Stomach smooth muscle (tissue), 2 donors: ENCODE data around the gene DNAJC15.
"Not testable (repeated sequence)": the region's sequence is repeated elsewhere in the genome, so short reads cannot be mapped to it uniquely, and the experiment has no call there.

Experiments used
- H3K27ac ChIP-seq: one replicate; pipeline ENCODE4 v1.7.0; 2013; ENCODE audit warnings: mild to moderate bottlenecking, low read length, inconsistent platforms
- H3K27me3 ChIP-seq, 2 donors: one replicate each; pipeline ENCODE4 v1.7.0; 2013; ENCODE audit warnings: low read length in 2 of 2; ENCODE audit not compliant: insufficient read depth in 2 of 2, control insufficient read depth in 1 of 2
- H3K36me3 ChIP-seq, 2 donors: one replicate each; pipeline ENCODE4 v1.7.0; 2013; ENCODE audit warnings: low read length in 2 of 2; ENCODE audit not compliant: control insufficient read depth in 2 of 2, insufficient read depth in 2 of 2
- H3K4me1 ChIP-seq: one replicate; pipeline ENCODE4 v1.7.0; 2013; ENCODE audit warnings: low read length; ENCODE audit not compliant: control insufficient read depth, insufficient read depth
- H3K4me3 ChIP-seq, 2 donors: one replicate each; pipeline ENCODE4 v1.7.0; 2013; ENCODE audit warnings: low read length in 2 of 2
- H3K9ac ChIP-seq, 2 donors: one replicate each; pipeline ENCODE4 v1.7.0; 2013; ENCODE audit warnings: low read length in 2 of 2, mild to moderate bottlenecking in 1 of 2
- H3K9me3 ChIP-seq, 2 donors: one replicate each; pipeline ENCODE4 v1.7.0; 2013; ENCODE audit warnings: low read length in 2 of 2; ENCODE audit not compliant: control insufficient read depth in 2 of 2
- donor health status: healthy.
- donor health status: Pancreatic carcinoma.

DNAJC15 gene

DNA sequence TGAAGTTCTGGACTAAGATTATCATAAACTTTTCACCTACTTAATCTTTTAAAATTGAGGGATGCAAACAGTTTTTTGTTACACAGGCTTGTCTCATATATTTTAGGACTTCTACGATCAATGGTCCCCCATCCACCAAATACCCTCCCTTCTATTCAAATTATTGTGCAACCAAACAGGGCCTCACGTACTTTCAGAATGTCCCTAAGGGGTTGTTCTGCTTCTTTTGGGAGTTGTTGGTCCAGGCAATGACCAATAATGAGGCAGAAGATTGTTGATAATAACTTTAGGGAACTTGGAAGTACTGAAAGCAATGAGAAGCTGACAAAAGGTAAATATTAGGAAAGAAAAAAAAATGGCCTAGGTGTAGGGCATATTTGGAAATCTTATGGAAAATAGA is 2.9 kb downstream of the DNAJC15 start:
- H3K9me3 ChIP-seq: no peaks in the 10 kb centered on the region
- H3K4me1 ChIP-seq: peaks cover 4% of the 10 kb centered on the region
- no peaks in the 10 kb centered on the region for H3K36me3 ChIP-seq
- no peaks in the 10 kb centered on the region for H3K27me3 ChIP-seq
- no peak overlapping the region for H3K27ac ChIP-seq
- no peak overlapping the region for H3K9ac ChIP-seq
- H3K4me3 ChIP-seq: no peak overlapping the region

GRCh38 chr13:43030548-43030947 is 7.2 kb downstream of the DNAJC15 start:
- Histone ChIP-seq H3K4me1 (no peaks in the 10 kb centered on the region), H3K4me3 (no peak overlapping the region), H3K36me3 (peaks cover 0 to 3% of the 10 kb centered on the region in 2 donors), H3K9ac (no peak overlapping the region), H3K27me3 (no peaks in the 10 kb centered on the region), H3K27ac (no peak overlapping the region), H3K9me3 (no peaks in the 10 kb centered on the region)

DNA sequence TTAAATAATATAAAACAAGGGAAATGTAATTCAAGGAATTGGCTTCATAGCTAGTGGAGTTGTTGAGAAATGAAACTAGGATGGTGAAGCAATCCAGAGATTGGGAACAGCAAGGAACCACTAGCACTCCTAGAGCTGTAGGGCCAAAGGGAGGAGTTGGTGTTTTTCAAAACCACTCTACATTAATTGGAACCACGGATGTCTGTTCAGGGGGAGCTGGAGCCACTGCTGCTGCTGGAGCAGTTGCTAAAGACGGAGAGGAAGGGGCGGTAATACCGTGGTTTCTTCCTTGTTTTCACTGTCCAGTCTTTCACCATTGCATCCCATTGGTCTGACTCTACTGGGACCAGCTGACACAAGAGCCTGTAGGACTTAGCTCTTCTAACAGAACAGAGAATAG is 8.5 kb downstream of the DNAJC15 start:
- H3K4me1 ChIP-seq: peaks cover 8% of the 10 kb centered on the region
- no peaks in the 10 kb centered on the region for H3K9me3 ChIP-seq
- no peak overlapping the region for H3K27ac ChIP-seq
- H3K27me3 ChIP-seq: no peaks in the 10 kb centered on the region
- H3K9ac ChIP-seq: no peak overlapping the region
- H3K4me3 ChIP-seq: no peak overlapping the region
- peaks cover 0 to 3% of the 10 kb centered on the region in 2 donors for H3K36me3 ChIP-seq

- Histone ChIP-seq H3K36me3 (peaks cover 0 to 3% of the 10 kb centered on the region in 2 donors), H3K9ac (no peak overlapping the region), H3K9me3 (no peaks in the 10 kb centered on the region), H3K4me1 (peaks cover 8% of the 10 kb centered on the region), H3K27me3 (no peaks in the 10 kb centered on the region), H3K4me3 (no peak overlapping the region), H3K27ac (no peak overlapping the region)
Observed at GRCh38 chr13:43033038-43033437, 9.7 kb downstream of the DNAJC15 start.

DNA sequence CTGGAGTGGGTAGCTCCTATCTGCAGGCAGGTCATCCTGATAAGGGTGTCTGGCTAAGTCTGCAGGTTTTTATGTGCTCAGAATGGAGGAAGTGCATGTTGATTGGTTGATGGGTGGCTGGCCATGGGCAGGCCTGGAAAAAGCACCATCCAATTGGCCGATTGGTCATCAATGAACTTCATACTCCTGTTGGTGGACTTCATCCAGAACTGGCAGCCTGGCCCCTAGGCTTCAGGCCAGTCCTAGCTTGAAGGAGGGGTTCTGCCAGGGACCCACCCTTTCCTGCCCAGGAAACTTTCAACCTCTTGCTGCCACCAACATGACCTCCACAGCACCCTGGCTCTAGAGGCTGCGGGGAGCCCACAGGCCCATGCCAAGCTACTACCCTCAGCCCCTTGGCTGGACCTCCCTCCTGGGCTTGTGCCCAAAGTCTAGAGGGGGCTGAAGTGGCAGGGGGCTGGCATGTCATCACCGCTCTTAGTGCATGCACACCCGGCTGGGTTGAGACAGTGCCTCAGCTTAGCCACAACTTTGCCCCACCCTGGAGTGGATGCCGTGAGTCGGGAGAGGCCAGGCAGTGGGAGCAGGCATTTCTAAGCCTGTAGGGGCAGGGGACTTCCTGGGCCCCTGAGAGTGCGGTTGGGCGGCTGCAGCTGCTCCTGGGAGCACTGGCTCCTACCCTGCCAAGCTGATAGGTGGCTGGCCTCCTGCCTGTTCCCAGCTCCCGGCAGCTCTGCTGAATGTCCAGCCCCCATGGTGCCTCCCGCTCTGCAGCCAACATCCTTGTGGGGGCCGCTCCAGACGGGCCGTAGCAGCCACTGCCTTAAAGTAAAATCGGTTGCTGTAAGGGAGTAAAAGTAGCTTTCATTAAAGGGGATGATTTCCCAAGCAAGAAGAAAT is 13.2 kb downstream of the DNAJC15 start:
- H3K36me3 ChIP-seq: peaks cover 0 to 3% of the 10 kb centered on the region in 2 donors

GRCh38 chr13:43039966-43040365 is 16.6 kb downstream of the DNAJC15 start:
- no peaks in the 10 kb centered on the region for H3K9me3 ChIP-seq
- H3K27me3 ChIP-seq: no peaks in the 10 kb centered on the region
- H3K4me1 ChIP-seq: peaks cover 8% of the 10 kb centered on the region
- no peak overlapping the region for H3K27ac ChIP-seq
- no peak overlapping the region for H3K4me3 ChIP-seq
- H3K36me3 ChIP-seq: no peaks in the 10 kb centered on the region
- no peak overlapping the region for H3K9ac ChIP-seq

More for the DNA sequence above, 13.2 kb downstream of the DNAJC15 start:
- Histone ChIP-seq H3K4me3 (peak overlapping the region; percentile 34 to 49), H3K27ac (no peak overlapping the region), H3K9ac (no peak overlapping the region), H3K4me1 (peaks cover 8% of the 10 kb centered on the region), H3K9me3 (no peaks in the 10 kb centered on the region), H3K27me3 (no peaks in the 10 kb centered on the region)

DNA sequence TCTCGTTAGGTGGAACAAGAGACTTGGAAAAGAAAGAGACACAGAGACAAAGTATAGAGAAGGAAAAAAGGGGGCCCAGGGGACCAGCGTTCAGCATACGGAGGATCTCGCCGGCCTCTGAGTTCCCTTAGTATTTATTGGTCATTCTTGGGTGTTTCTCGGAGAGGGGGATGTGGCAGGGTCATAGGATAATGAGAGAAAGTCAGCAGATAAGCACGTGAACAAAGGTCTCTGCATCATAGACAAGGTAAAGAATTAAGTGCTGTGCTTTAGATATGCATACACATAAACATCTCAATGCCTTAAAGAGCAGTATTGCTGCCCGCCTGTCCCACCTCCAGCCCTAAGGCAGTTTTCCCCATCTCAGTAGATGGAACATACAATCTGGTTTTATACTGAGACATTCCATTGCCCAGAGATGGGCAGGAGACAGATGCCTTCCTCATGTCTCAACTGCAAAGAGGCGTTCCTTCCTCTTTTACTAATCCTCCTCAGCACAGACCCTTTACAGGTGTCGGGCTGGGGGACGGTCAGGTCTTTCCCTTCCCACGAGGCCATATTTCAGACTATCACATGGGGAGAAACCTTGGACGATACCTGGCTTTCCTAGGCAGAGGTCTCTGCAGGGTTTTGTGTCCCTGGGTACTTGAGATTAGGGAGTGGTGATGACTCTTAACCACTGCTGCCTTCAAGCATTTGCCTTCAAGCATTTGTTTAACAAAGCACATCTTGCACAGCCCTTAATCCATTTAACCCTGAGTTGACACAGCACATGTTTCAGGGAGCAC is 17.4 kb downstream of the DNAJC15 start:
- H3K36me3 ChIP-seq, H3K27me3 ChIP-seq, H3K9me3 ChIP-seq, H3K4me1 ChIP-seq, H3K9ac ChIP-seq, H3K27ac ChIP-seq, H3K4me3 ChIP-seq: not testable (repeated sequence)

GRCh38 chr13:43041369-43041921 is 18.1 kb downstream of the DNAJC15 start:
- no peaks in the 10 kb centered on the region for H3K27me3 ChIP-seq
- H3K4me1 ChIP-seq: peaks cover 4% of the 10 kb centered on the region
- H3K9ac ChIP-seq: no peak overlapping the region
- H3K36me3 ChIP-seq: no peaks in the 10 kb centered on the region
- no peaks in the 10 kb centered on the region for H3K9me3 ChIP-seq
- H3K4me3 ChIP-seq: no peak overlapping the region
- no peak overlapping the region for H3K27ac ChIP-seq

DNA sequence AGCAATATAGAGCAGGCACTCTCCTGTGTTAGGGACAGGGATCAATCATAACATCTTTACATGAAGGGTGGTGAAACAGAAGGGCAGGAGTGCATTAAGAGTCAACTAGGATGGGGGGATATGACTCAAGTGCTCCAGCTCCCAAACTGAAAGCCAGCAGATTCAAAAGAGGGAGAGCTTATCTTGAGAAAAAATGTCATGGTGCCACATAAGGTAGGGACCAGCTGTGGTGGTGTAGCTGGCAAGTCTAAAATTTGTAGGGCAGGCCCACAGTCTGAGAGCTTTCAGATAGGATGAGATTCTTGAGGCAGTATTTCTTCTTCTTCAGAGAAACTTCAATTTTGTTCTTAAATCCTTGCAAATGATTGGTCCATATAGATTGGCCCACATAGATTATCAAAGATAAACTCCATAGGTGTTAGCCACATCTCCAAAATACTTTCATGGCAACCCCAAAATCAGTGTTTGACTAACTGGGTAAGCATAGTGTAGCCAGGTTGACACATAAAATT is 19.1 kb downstream of the DNAJC15 start:
- no peaks in the 10 kb centered on the region for H3K27me3 ChIP-seq
- H3K27ac ChIP-seq: no peak overlapping the region
- H3K36me3 ChIP-seq: no peaks in the 10 kb centered on the region
- no peaks in the 10 kb centered on the region for H3K9me3 ChIP-seq
- H3K4me3 ChIP-seq: no peak overlapping the region
- H3K9ac ChIP-seq: no peak overlapping the region
- H3K4me1 ChIP-seq: no peaks in the 10 kb centered on the region

DNA sequence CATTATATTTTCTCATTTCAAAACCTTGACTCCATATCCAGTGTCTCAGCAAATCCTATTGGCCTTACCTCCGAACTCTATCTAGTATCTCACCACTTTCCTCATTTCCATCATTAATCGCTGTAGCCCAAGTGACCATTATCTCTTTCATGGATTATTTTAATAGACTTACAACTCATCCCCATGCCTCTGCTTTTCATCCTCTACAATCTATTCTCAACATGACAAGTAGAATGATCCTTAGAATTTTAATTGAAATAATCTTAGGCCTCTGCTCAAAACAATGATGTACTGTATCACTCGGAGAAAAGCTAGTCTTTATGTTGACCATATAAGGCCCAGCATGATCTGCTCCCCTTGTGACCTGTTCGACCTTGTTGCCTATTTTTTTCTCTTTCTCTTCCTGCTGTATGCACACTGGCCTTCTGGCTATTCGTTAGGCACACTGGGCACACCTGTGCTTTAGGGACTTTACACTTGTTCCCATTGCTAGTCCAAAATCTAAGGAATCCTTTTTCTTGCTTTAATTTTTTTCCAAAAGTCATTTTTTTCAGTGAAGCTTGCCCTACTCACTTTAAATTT is 21.4 kb downstream of the DNAJC15 start:
- Histone ChIP-seq H3K9ac (no peak overlapping the region), H3K4me1 (no peaks in the 10 kb centered on the region), H3K27ac (no peak overlapping the region)

More for the DNA sequence above, 21.4 kb downstream of the DNAJC15 start:
- Histone ChIP-seq H3K27me3 (no peaks in the 10 kb centered on the region), H3K36me3 (no peaks in the 10 kb centered on the region), H3K4me3 (no peak overlapping the region), H3K9me3 (no peaks in the 10 kb centered on the region)
